K562 (cell line): ENCODE data around the gene RHOC.

Experiments
- CREM ChIP-seq: IDR thresholded peaks from 2 replicates; pipeline ENCODE4 v1.6.1; 2014; ENCODE audit warnings: antibody characterized with exemption, low read depth
- EGR1 ChIP-seq: fragments of 450-650 bp; conservative IDR thresholded peaks from 2 replicates; pipeline ENCODE4 v1.6.1; 2017; ENCODE audit warnings: mild to moderate bottlenecking
- EZH2 ChIP-seq: IDR thresholded peaks from 2 replicates; pipeline ENCODE4 v1.6.1; 2012; ENCODE audit warnings: low read depth, mild to moderate bottlenecking, inconsistent platforms, low read length, borderline replicate concordance
- FOXM1 ChIP-seq, 2 experiments: fragments of 450-650 bp in 1 of 2; sonication (generic) in 1 of 2; formaldehyde crosslinking in 1 of 2; IDR thresholded peaks; 2 replicates each; pipeline versions ENCODE4 v1.6.1 to v1.9.0; 2017 to 2022; ENCODE audit warnings: low read depth in 2 of 2, mild to moderate bottlenecking in 2 of 2, missing genetic modification reagents in 1 of 2, moderate library complexity in 1 of 2
- ZFP1 ChIP-seq: fragments of 450-650 bp; formaldehyde crosslinking; IDR thresholded peaks from 2 replicates; pipeline ENCODE4 v1.4.0; 2020; ENCODE audit warnings: mild to moderate bottlenecking, mixed read lengths
- TF ChIP-seq, protein P1 (sequence below): sonication (generic); formaldehyde crosslinking; IDR thresholded peaks from 2 replicates; pipeline ENCODE4 v1.8.0; 2022; ENCODE audit warnings: mild to moderate bottlenecking, missing genetic modification reagents, borderline replicate concordance
- TF ChIP-seq, protein P2 (sequence below): sonication (generic); formaldehyde crosslinking; IDR thresholded peaks from 2 replicates; pipeline ENCODE4 v1.4.0; 2020; ENCODE audit warnings: mild to moderate bottlenecking, missing genetic modification reagents

DNA sequence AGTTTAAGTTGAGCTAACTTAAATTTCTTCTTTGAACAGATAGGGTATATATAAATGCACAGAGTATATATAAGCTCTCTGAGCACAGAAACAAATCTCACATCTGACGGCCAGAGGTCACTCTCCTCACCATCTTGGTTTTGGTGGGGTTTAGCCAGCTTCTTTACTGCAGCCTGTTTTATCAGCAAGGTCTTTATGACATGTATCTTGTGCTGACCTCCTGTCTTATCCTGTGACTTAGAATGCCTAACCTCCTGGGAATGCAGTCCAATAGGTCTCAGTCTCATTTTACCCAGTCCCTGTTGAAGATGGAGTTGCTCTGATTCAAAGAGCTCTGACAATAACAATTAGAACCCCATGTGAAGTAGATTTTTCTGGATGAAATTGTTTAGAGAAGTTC lies 34.1 kb downstream of the RHOC start:
- TF ChIP-seq ZFP1 (CRISPR knock-in tag) (no peak), CREM (no peak), FOXM1 (IDR thresholded peaks at IDR 0.05; ENCODE audit: low read depth) (no peak), FOXM1 (CRISPR knock-in tag; IDR thresholded peaks at IDR 0.05; ENCODE audit: low read depth) (no peak), EZH2 (no peak), EGR1 (no peak)
- TF ChIP-seq, protein P1, sequence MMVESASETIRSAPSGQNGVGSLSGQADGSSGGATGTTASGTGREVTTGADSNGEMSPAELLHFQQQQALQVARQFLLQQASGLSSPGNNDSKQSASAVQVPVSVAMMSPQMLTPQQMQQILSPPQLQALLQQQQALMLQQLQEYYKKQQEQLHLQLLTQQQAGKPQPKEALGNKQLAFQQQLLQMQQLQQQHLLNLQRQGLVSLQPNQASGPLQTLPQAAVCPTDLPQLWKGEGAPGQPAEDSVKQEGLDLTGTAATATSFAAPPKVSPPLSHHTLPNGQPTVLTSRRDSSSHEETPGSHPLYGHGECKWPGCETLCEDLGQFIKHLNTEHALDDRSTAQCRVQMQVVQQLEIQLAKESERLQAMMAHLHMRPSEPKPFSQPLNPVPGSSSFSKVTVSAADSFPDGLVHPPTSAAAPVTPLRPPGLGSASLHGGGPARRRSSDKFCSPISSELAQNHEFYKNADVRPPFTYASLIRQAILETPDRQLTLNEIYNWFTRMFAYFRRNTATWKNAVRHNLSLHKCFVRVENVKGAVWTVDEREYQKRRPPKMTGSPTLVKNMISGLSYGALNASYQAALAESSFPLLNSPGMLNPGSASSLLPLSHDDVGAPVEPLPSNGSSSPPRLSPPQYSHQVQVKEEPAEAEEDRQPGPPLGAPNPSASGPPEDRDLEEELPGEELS (CRISPR knock-in tag), result no peak
- TF ChIP-seq, protein P2, sequence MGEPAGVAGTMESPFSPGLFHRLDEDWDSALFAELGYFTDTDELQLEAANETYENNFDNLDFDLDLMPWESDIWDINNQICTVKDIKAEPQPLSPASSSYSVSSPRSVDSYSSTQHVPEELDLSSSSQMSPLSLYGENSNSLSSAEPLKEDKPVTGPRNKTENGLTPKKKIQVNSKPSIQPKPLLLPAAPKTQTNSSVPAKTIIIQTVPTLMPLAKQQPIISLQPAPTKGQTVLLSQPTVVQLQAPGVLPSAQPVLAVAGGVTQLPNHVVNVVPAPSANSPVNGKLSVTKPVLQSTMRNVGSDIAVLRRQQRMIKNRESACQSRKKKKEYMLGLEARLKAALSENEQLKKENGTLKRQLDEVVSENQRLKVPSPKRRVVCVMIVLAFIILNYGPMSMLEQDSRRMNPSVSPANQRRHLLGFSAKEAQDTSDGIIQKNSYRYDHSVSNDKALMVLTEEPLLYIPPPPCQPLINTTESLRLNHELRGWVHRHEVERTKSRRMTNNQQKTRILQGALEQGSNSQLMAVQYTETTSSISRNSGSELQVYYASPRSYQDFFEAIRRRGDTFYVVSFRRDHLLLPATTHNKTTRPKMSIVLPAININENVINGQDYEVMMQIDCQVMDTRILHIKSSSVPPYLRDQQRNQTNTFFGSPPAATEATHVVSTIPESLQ (CRISPR knock-in tag), result no peak
